Measurements from ENCODE around the gene OR4A15. TPM values are rescaled to one million over a fixed set of nuclear protein-coding genes. Genes with fewer than 3 reads are reported as not detected.

OR4A15 gene
- total RNA-seq, result not detected
- long read RNA-seq, result 0 reads

DNA sequence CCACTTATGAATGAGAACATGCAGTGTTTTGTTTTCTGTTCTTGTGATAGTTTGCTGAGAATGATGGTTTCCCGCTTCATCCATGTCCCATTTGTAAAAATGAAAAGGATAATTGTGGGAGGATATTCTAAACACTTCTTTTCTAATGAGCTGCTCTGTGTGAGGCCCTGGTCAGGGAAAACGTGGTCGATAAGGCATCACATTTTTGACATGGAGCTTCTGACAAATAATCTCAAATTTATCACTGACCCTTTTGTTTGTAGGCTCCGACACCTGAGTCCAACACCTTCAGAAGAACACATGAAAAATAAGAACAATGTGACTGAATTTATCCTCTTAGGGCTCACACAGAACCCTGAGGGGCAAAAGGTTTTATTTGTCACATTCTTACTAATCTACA, at the start of gene OR4A15:
Gene OR4A15 (plus strand): TSS at position 301 of the 400 bp plus-strand sequence. CDS start 0 bp downstream, at position 301.
- intact Hi-C loops (cut with DNase I), result no loop called here
- DNase-seq (ENCODE audit: missing footprints) (no peak), ATAC-seq (no peak)

GRCh38 chr11:55324500-55324899, 43.3 kb upstream of the OR4A15 start:
- DNase-seq (ENCODE audit: missing footprints) (no peak), ATAC-seq (no peak)
- intact Hi-C loops (cut with DNase I), result no loop called here

DNA sequence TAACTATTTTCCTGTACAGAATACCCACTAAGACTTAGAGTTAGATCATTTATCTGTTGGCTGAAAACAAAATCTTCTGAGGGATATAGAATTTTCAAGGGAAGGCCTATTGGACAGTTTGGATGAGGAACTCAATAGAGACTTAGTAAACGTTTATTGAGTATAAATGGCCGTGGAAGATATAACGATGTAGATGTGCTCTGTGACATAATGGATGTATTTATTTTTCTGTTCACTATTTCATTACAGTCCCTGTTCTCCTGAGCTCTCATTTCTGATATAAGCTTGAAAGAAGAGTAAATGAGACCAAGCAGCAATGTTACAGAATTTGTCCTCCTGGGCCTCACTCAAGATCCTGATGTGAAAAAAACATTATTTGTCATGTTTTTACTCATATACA, 24.9 kb upstream of the OR4A15 start, which contains the start of gene OR4A16:
Gene OR4A16 (plus strand): TSS at position 301 of the 400 bp plus-strand sequence. CDS start 0 bp downstream, at position 301.
- ATAC-seq (no peak), DNase-seq (ENCODE audit: missing footprints) (no peak)
- intact Hi-C loops (cut with DNase I), result no loop called here

DNA sequence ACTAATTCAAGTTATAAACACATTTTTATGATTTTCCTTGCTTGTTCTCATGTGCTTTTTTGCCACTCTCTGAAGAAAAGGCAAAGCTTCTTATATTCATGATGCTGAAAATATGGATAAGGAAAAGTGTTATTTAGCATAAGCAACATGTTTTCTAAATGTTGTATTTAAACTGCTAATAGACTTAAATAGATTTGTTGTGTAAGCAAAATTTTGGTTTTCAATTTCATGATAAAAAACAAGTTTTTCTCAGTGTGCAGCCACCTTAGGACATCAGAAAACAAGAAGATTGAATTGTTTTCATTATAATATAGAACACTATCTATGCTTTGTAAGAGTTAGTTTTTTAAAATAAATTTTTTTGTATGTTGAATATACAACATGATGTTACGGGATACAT, 22.5 kb upstream of the OR4A15 start:
- no peak for DNase-seq (ENCODE audit: missing footprints)
- intact Hi-C loops (cut with DNase I), result no loop called here
- ATAC-seq, result no peak

GRCh38 chr11:55349032-55349431, 18.7 kb upstream of the OR4A15 start:
- intact Hi-C loops (cut with DNase I), result no loop called here
- no peak for ATAC-seq
- DNase-seq (ENCODE audit: missing footprints), result no peak

- DNase-seq (ENCODE audit: missing footprints), result no peak
- intact Hi-C loops (cut with DNase I), result no loop called here
Observed at GRCh38 chr11:55357560-55358184, 10.1 kb upstream of the OR4A15 start.

GRCh38 chr11:55401011-55401410, 33.2 kb downstream of the OR4A15 start:
- ATAC-seq (no peak), DNase-seq (ENCODE audit: missing footprints) (no peak)
- intact Hi-C loops (cut with DNase I), result no loop called here

More at GRCh38 chr11:55357560-55358184, 10.1 kb upstream of the OR4A15 start:
- ATAC-seq, result no peak

Other genes with a start within 250 kb of the OR4A15 start
- gene TRIM48, start 105.8 kb upstream of the OR4A15 start, total RNA-seq, result not detected
- not detected for gene OR4A16, start 24.8 kb upstream of the OR4A15 start, total RNA-seq
- not detected for gene OR4C15, start 186.5 kb downstream of the OR4A15 start, total RNA-seq
- gene OR4C16, start 204.2 kb downstream of the OR4A15 start, total RNA-seq, result not detected
- gene OR4C11, start 239.7 kb downstream of the OR4A15 start, total RNA-seq, result not detected